GM12878 (cell line): ENCODE results near the gene COX6A2. TPM values are rescaled to one million over a fixed set of nuclear protein-coding genes. Genes with fewer than 3 reads are reported as not detected.

ENCODE experiments used
- DPF2 ChIP-seq: fragments of 450-650 bp; IDR thresholded peaks from 2 replicates; pipeline ENCODE4 v1.6.1; 2017; ENCODE audit warnings: mild to moderate bottlenecking
- FOXK2 ChIP-seq: fragments of 450-650 bp; IDR thresholded peaks from 2 replicates; pipeline ENCODE4 v1.6.1; 2017; ENCODE audit warnings: mild to moderate bottlenecking, moderate library complexity
- KDM1A ChIP-seq: fragments of 200-600 bp; sonication (generic); IDR thresholded peaks from 2 replicates; pipeline ENCODE4 v1.6.1; 2016; ENCODE audit warnings: borderline replicate concordance
- NRF1 ChIP-seq: conservative IDR thresholded peaks from 2 replicates; pipeline ENCODE4 v1.6.1; 2011; ENCODE audit warnings: mild to moderate bottlenecking, low read depth, low read length, improper control_type of control experiment
- polyA plus RNA-seq, 11 experiments: library from polyadenylated mRNA; depleted of rRNA in 4 of 11; unstranded in 6 of 11; stranded (reverse) in 5 of 11; fragments of >200 nt; fragmentation: Nextera tagmentation in 4 of 11; fragmentation: Illumina TruSeq in 1 of 11; extraction: Ambion mirVana in 4 of 11; extraction: Trizol in 1 of 11; gene quantifications; 1 replicate in 1 of 11; 2 replicates in 10 of 11; pipeline versions ENCODE4 v1.2.1 to v1.2.3, GENCODE V29; 2011 to 2016; ENCODE audit warnings: inconsistent platforms in 2 of 11, missing spikeins in 2 of 11, low read depth in 1 of 11
- total RNA-seq, 4 experiments: library from RNA; depleted of rRNA in 3 of 4; stranded (reverse); fragments of >200 nt in 3 of 4; fragmentation: Illumina TruSeq in 1 of 4; extraction: Trizol in 1 of 4; gene quantifications; 2 replicates each; pipeline versions ENCODE4 v1.2.1 to v1.2.3, GENCODE V29; 2013 to 2021
- TF ChIP-seq, protein P1 (sequence below): IDR thresholded peaks from 2 replicates; pipeline ENCODE4 v1.6.1; 2012; ENCODE audit warnings: mild to moderate bottlenecking, low read depth, low read length
- TF ChIP-seq, protein P2 (sequence below): IDR thresholded peaks from 2 replicates; pipeline ENCODE4 v1.6.1; 2012; ENCODE audit warnings: low read depth, low read length, improper control_type of control experiment

COX6A2 gene
- total and polyA plus RNA-seq, 10 of the 15 experiments (the other 5 are each of a cell fraction or from before 2014, with no cell fraction given): not detected

DNA sequence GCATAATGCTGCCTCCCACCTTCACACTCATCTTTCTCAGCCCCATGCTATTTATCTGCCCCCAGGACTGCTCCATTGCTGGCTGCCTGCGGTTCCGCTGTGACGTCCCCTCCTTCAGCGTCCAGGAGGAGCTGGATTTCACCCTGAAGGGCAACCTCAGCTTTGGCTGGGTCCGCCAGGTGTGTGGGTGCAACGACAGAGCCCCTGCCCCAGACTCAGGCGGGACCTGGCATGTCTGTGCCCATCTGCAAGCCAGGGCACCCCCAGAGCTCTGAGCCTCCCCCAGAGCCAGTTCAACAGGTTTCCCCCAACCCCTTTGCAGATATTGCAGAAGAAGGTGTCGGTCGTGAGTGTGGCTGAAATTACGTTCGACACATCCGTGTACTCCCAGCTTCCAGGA, 48.0 kb downstream of the COX6A2 start (continued):
- TF ChIP-seq, protein P1, sequence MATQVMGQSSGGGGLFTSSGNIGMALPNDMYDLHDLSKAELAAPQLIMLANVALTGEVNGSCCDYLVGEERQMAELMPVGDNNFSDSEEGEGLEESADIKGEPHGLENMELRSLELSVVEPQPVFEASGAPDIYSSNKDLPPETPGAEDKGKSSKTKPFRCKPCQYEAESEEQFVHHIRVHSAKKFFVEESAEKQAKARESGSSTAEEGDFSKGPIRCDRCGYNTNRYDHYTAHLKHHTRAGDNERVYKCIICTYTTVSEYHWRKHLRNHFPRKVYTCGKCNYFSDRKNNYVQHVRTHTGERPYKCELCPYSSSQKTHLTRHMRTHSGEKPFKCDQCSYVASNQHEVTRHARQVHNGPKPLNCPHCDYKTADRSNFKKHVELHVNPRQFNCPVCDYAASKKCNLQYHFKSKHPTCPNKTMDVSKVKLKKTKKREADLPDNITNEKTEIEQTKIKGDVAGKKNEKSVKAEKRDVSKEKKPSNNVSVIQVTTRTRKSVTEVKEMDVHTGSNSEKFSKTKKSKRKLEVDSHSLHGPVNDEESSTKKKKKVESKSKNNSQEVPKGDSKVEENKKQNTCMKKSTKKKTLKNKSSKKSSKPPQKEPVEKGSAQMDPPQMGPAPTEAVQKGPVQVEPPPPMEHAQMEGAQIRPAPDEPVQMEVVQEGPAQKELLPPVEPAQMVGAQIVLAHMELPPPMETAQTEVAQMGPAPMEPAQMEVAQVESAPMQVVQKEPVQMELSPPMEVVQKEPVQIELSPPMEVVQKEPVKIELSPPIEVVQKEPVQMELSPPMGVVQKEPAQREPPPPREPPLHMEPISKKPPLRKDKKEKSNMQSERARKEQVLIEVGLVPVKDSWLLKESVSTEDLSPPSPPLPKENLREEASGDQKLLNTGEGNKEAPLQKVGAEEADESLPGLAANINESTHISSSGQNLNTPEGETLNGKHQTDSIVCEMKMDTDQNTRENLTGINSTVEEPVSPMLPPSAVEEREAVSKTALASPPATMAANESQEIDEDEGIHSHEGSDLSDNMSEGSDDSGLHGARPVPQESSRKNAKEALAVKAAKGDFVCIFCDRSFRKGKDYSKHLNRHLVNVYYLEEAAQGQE: no peak
- TF ChIP-seq DPF2: no peak
- no peak for TF ChIP-seq KDM1A
- no peak for TF ChIP-seq NRF1
- TF ChIP-seq, protein P2, sequence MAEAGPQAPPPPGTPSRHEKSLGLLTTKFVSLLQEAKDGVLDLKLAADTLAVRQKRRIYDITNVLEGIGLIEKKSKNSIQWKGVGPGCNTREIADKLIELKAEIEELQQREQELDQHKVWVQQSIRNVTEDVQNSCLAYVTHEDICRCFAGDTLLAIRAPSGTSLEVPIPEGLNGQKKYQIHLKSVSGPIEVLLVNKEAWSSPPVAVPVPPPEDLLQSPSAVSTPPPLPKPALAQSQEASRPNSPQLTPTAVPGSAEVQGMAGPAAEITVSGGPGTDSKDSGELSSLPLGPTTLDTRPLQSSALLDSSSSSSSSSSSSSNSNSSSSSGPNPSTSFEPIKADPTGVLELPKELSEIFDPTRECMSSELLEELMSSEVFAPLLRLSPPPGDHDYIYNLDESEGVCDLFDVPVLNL: no peak
- TF ChIP-seq FOXK2: no peak

Other genes starting within 250 kb of the COX6A2 start
Only the 7 nearest of the 13 such genes appear.
- gene ITGAX, start 73.2 kb downstream of the COX6A2 start, total RNA-seq (2014; rRNA removed): 22.6 and 23.9 TPM in 2 replicates
- 15.8 and 16.0 TPM in 2 replicates for gene ITGAX, start 73.2 kb downstream of the COX6A2 start, total RNA-seq (2014; rRNA removed; fragmentation: Illumina TruSeq; extraction: Trizol)
- gene ITGAX, start 73.2 kb downstream of the COX6A2 start, total RNA-seq (2021): 30.0 and 37.9 TPM in 2 replicates
- gene ITGAX, start 73.2 kb downstream of the COX6A2 start, polyA plus RNA-seq (2011; rRNA removed): 11.9 and 19.8 TPM in 2 replicates
- 15.3 and 21.0 TPM in 2 replicates for gene ITGAX, start 73.2 kb downstream of the COX6A2 start, polyA plus RNA-seq (2014; fragmentation: Illumina TruSeq; extraction: Trizol)
- 1 to 10 TPM; 1.6 to 3.2 TPM for gene ITGAX, start 73.2 kb downstream of the COX6A2 start, polyA plus RNA-seq (2014; fragmentation: Nextera tagmentation; extraction: Ambion mirVana)
- gene ITGAX, start 73.2 kb downstream of the COX6A2 start, polyA plus RNA-seq (2014; rRNA removed): 37.4 and 42.9 TPM in 2 replicates
- gene ITGAX, start 73.2 kb downstream of the COX6A2 start, polyA plus RNA-seq (2016; fragmentation: Nextera tagmentation; extraction: Ambion mirVana): 1 to 10 TPM; 2.0 to 2.7 TPM
- 2.4 and 2.7 TPM in 2 replicates for gene ITGAD, start 35.0 kb downstream of the COX6A2 start, total RNA-seq (2014; rRNA removed)
- 1.5 TPM in 2 replicates for gene ITGAD, start 35.0 kb downstream of the COX6A2 start, total RNA-seq (2014; rRNA removed; fragmentation: Illumina TruSeq; extraction: Trizol)
- 4.0 and 4.8 TPM in 2 replicates for gene ITGAD, start 35.0 kb downstream of the COX6A2 start, total RNA-seq (2021)
- 2.1 and 3.6 TPM in 2 replicates for gene ITGAD, start 35.0 kb downstream of the COX6A2 start, polyA plus RNA-seq (2011; rRNA removed)
- 0.96 and 1.3 TPM in 2 replicates for gene ITGAD, start 35.0 kb downstream of the COX6A2 start, polyA plus RNA-seq (2014; fragmentation: Illumina TruSeq; extraction: Trizol)
- under 1 TPM; 0.29 to 0.31 TPM for gene ITGAD, start 35.0 kb downstream of the COX6A2 start, polyA plus RNA-seq (2014; fragmentation: Nextera tagmentation; extraction: Ambion mirVana)
- 3.1 and 3.3 TPM in 2 replicates for gene ITGAD, start 35.0 kb downstream of the COX6A2 start, polyA plus RNA-seq (2014; rRNA removed)
- gene ITGAD, start 35.0 kb downstream of the COX6A2 start, polyA plus RNA-seq (2016; fragmentation: Nextera tagmentation; extraction: Ambion mirVana): under 1 TPM; 0.81 to 0.92 TPM
- 0.05 and 0.06 TPM in 2 replicates for gene ZNF843, start 14.4 kb upstream of the COX6A2 start, total RNA-seq (2014; rRNA removed)
- gene ZNF843, start 14.4 kb upstream of the COX6A2 start, total RNA-seq (2014; rRNA removed; fragmentation: Illumina TruSeq; extraction: Trizol): 0.09 TPM in 1 of 2 replicates, not detected in the other
- gene ZNF843, start 14.4 kb upstream of the COX6A2 start, total RNA-seq (2021): 0.16 and 0.26 TPM in 2 replicates
- 0.06 and 0.07 TPM in 2 replicates for gene ZNF843, start 14.4 kb upstream of the COX6A2 start, polyA plus RNA-seq (2011; rRNA removed)
- 0.03 TPM in 1 of 2 replicates, not detected in the other for gene ZNF843, start 14.4 kb upstream of the COX6A2 start, polyA plus RNA-seq (2014; fragmentation: Illumina TruSeq; extraction: Trizol)
- gene ZNF843, start 14.4 kb upstream of the COX6A2 start, polyA plus RNA-seq (2014; fragmentation: Nextera tagmentation; extraction: Ambion mirVana): under 1 TPM in 1 of 2 experiments, not detected in 1; 0.04 TPM
- gene ZNF843, start 14.4 kb upstream of the COX6A2 start, polyA plus RNA-seq (2014; rRNA removed): 0.08 and 0.20 TPM in 2 replicates
- gene ZNF843, start 14.4 kb upstream of the COX6A2 start, polyA plus RNA-seq (2016; fragmentation: Nextera tagmentation; extraction: Ambion mirVana): under 1 TPM; 0.09 to 0.25 TPM
- gene ARMC5, start 31.1 kb upstream of the COX6A2 start, total RNA-seq (2014; rRNA removed): 6.6 and 7.6 TPM in 2 replicates
- gene ARMC5, start 31.1 kb upstream of the COX6A2 start, total RNA-seq (2014; rRNA removed; fragmentation: Illumina TruSeq; extraction: Trizol): 2.3 and 2.8 TPM in 2 replicates
- gene ARMC5, start 31.1 kb upstream of the COX6A2 start, total RNA-seq (2021): 11.5 and 13.2 TPM in 2 replicates
- gene ARMC5, start 31.1 kb upstream of the COX6A2 start, polyA plus RNA-seq (2011; rRNA removed): 3.2 and 3.6 TPM in 2 replicates
- 0.89 and 1.5 TPM in 2 replicates for gene ARMC5, start 31.1 kb upstream of the COX6A2 start, polyA plus RNA-seq (2014; fragmentation: Illumina TruSeq; extraction: Trizol)
- under 1 TPM; 0.06 to 0.51 TPM for gene ARMC5, start 31.1 kb upstream of the COX6A2 start, polyA plus RNA-seq (2014; fragmentation: Nextera tagmentation; extraction: Ambion mirVana)
- 7.7 and 9.3 TPM in 2 replicates for gene ARMC5, start 31.1 kb upstream of the COX6A2 start, polyA plus RNA-seq (2014; rRNA removed)
- gene ARMC5, start 31.1 kb upstream of the COX6A2 start, polyA plus RNA-seq (2016; fragmentation: Nextera tagmentation; extraction: Ambion mirVana): 10 to 100 TPM in 1 of 2 experiments, 1 to 10 TPM in 1; 9.8 to 12.0 TPM
- gene TGFB1I1, start 43.8 kb upstream of the COX6A2 start, total RNA-seq (2014; rRNA removed): 0.05 and 0.45 TPM in 2 replicates
- gene TGFB1I1, start 43.8 kb upstream of the COX6A2 start, total RNA-seq (2014; rRNA removed; fragmentation: Illumina TruSeq; extraction: Trizol): 0.05 and 0.13 TPM in 2 replicates
- gene TGFB1I1, start 43.8 kb upstream of the COX6A2 start, total RNA-seq (2021): 0.24 and 0.49 TPM in 2 replicates
- 0.19 and 0.41 TPM in 2 replicates for gene TGFB1I1, start 43.8 kb upstream of the COX6A2 start, polyA plus RNA-seq (2011; rRNA removed)
- 0.06 and 0.26 TPM in 2 replicates for gene TGFB1I1, start 43.8 kb upstream of the COX6A2 start, polyA plus RNA-seq (2014; fragmentation: Illumina TruSeq; extraction: Trizol)
- not detected for gene TGFB1I1, start 43.8 kb upstream of the COX6A2 start, polyA plus RNA-seq (2014; fragmentation: Nextera tagmentation; extraction: Ambion mirVana)
- 0.06 and 2.3 TPM in 2 replicates for gene TGFB1I1, start 43.8 kb upstream of the COX6A2 start, polyA plus RNA-seq (2014; rRNA removed)
- gene TGFB1I1, start 43.8 kb upstream of the COX6A2 start, polyA plus RNA-seq (2016; fragmentation: Nextera tagmentation; extraction: Ambion mirVana): under 1 TPM; 0.38 to 0.42 TPM
- not detected in 2 replicates for gene SLC5A2, start 54.8 kb upstream of the COX6A2 start, total RNA-seq (2014; rRNA removed)
- gene SLC5A2, start 54.8 kb upstream of the COX6A2 start, total RNA-seq (2014; rRNA removed; fragmentation: Illumina TruSeq; extraction: Trizol): not detected in 2 replicates
- gene SLC5A2, start 54.8 kb upstream of the COX6A2 start, total RNA-seq (2021): not detected in 2 replicates
- gene SLC5A2, start 54.8 kb upstream of the COX6A2 start, polyA plus RNA-seq (2011; rRNA removed): not detected in 2 replicates
- gene SLC5A2, start 54.8 kb upstream of the COX6A2 start, polyA plus RNA-seq (2014; fragmentation: Illumina TruSeq; extraction: Trizol): not detected in 2 replicates
- 1 to 10 TPM; 3.6 to 4.3 TPM for gene SLC5A2, start 54.8 kb upstream of the COX6A2 start, polyA plus RNA-seq (2014; fragmentation: Nextera tagmentation; extraction: Ambion mirVana)
- not detected in 2 replicates for gene SLC5A2, start 54.8 kb upstream of the COX6A2 start, polyA plus RNA-seq (2014; rRNA removed)
- gene SLC5A2, start 54.8 kb upstream of the COX6A2 start, polyA plus RNA-seq (2016; fragmentation: Nextera tagmentation; extraction: Ambion mirVana): 1 to 10 TPM; 4.6 to 4.8 TPM
- 28.3 and 32.0 TPM in 2 replicates for gene RUSF1, start 80.0 kb upstream of the COX6A2 start, total RNA-seq (2014; rRNA removed)
- 20.3 and 21.3 TPM in 2 replicates for gene RUSF1, start 80.0 kb upstream of the COX6A2 start, total RNA-seq (2014; rRNA removed; fragmentation: Illumina TruSeq; extraction: Trizol)
- 43.6 and 46.3 TPM in 2 replicates for gene RUSF1, start 80.0 kb upstream of the COX6A2 start, total RNA-seq (2021)
- gene RUSF1, start 80.0 kb upstream of the COX6A2 start, polyA plus RNA-seq (2011; rRNA removed): 17.3 and 25.3 TPM in 2 replicates
- 8.6 and 30.2 TPM in 2 replicates for gene RUSF1, start 80.0 kb upstream of the COX6A2 start, polyA plus RNA-seq (2014; fragmentation: Illumina TruSeq; extraction: Trizol)
- gene RUSF1, start 80.0 kb upstream of the COX6A2 start, polyA plus RNA-seq (2014; fragmentation: Nextera tagmentation; extraction: Ambion mirVana): under 1 TPM; 0.20 to 0.26 TPM
- gene RUSF1, start 80.0 kb upstream of the COX6A2 start, polyA plus RNA-seq (2014; rRNA removed): 43.0 and 48.5 TPM in 2 replicates
- gene RUSF1, start 80.0 kb upstream of the COX6A2 start, polyA plus RNA-seq (2016; fragmentation: Nextera tagmentation; extraction: Ambion mirVana): 10 to 100 TPM; 29.1 to 32.8 TPM